GF-D8 (cell line): ENCODE measurements around the gene CCDC121.
"Not testable (repeated sequence)": the region's sequence is repeated elsewhere in the genome, so short reads cannot be mapped to it uniquely, and the experiment has no call there.

ENCODE experiments used
- DNase-seq: peaks from one replicate; lab custom pipeline; 2025; lab: John Stamatoyannopoulos, UW

The CCDC121 gene

DNA sequence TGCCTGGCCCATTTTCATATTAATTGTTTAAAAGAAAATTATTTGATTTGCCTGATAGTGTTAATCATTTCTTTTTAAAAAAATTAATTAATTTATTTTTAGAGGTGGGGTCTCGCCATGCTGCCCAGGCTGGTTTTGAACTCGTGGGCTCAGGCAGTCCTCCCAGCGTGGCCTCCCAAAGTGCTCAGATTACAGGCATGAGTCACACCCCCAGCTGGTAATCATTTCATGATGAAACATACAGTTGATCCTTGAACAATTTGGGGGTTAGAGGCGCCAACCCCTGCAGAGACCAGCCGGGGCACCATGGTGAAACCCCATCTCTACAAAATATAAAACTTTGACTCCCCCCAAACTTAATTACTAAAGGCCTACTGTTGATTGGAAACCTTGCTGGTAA lies 8.0 kb upstream of the CCDC121 start:
- DNase-seq = no peak

DNA sequence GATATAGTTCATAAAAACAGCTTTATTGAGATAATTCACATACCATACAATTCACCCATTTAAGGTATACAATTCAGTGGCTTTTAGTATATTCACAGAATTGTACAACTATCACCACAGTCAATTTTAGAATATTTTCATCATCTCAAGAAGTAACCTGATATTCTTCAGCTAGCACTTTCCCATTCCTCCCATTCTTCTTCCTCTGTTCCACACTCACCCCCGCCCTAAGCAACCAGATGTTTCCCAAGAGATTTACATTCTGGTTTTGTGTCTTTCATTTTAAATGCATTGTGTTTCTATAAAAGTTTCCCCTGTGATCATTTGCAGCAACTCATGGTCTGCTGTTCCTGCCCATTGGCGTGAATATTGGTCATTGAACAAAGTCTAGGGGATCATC lies 5.5 kb upstream of the CCDC121 start:
- no peak for DNase-seq

DNA sequence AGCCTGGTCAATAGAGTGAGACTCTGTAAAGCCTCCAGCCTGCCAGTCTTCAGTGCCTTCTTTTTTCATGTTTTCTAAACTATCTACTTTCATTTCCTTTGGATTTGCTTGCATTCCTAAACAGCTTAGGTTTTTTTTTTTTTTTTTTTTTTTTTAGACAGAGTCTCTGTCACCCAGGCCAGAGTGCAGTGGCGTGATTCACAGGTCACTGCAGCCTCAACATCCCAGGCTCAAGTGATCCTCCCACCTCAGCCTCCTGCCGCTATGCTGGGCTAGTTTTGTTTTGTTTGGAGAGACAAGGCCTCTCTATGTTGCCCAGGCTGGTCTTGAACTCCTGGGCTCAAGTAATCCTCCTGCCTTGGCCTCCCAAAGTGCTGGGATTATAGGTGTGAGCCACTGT lies 1.4 kb upstream of the CCDC121 start:
- not testable (repeated sequence) for DNase-seq

DNA sequence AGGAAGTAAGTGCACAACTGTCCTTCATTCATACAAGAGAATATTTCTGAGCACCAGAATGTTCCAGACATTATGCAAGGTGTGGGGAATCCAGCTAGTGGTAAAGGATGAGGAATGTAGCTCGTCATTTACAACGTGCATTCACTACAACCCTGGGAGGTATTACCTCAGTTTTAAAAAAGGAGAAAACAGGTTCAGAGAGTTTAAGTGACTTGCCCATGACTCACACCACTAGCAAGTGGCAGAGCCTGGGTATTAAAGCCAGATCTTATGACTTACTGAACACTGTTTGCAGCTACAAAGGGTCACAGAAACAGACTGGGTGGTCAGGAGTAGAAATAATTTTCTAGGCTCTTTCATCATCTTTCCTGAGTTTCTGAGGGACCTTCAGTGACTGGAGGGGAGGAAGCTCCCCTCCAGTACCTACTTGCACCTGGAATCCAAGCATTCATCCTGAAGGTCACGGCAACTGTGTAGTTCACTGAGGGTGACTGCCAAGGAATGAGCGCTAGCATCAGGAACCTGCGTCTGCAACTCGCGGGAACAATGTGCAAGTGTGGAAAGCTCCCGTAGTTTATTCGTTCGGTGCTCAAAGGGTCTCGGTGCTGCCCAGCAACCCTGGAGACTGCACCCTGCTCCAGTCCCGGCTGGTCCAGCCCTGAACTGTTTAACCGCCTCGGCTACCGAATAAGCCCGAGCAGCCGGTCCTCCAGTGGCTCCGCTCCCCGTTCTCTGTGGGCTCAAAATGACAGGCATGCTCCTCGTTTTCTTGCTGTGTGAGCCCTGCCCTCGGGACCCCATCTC lies 647 bp downstream of the CCDC121 start:
- DNase-seq = peak; percentile 5

DNA sequence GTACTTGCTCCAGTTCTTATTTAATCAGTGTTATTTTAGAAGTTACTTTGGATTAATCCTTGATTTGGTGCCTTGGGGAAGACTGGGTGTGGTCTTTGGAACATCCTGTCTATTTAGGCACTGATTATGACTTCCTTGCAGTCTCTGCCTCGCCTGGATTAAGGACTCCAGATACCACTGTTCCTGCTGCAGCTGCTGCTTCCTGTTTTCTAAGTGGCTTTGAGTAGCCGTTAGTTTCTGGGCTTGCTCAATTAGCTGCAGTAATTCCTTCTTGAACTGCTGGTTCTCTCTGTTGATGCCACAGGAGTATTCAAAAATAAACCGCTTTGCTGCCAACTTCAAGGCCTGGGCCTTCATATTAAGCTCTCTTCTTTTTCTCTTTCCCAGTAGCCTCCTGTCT lies 1.9 kb downstream of the CCDC121 start:
- peak; percentile 58 for DNase-seq

DNA sequence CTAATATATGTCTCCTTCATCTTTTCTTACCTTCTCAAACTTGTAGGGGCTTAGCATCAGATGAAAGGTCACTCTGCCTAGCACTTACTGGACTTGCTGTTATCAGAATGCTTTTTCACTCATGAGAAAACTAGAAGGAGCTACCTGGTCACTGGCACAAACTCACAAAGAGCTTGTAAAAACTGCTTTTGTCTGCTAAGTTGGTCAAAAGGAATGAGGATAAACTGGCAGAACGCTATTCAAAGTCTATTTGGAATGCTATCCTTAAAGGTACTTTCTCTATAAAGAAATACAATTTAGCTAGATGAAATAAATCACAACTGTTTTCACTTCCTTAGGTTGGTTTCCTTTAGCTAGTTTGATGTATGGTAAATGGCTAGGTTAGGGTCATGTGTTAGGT lies 2.5 kb downstream of the CCDC121 start:
- not testable (repeated sequence) for DNase-seq

DNA sequence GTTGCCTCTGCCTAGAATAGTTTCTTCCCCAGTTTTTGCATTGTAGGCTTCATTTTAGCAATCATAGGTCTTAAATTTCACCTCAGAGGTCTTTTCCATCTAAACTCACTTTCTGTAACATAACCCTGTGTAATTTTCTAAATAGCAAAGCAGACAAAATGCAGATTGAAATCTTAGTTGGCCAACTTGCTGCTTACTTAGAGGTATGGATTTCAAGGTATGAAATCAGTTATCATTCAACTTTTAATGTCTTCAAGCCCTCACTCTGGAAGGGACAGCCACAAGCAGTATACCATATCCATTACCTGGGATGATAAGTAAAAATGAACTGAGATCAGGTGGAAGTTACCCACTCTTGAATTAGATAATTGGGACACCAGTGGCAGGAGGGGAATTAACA lies 3.9 kb downstream of the CCDC121 start:
- DNase-seq = no peak

DNA sequence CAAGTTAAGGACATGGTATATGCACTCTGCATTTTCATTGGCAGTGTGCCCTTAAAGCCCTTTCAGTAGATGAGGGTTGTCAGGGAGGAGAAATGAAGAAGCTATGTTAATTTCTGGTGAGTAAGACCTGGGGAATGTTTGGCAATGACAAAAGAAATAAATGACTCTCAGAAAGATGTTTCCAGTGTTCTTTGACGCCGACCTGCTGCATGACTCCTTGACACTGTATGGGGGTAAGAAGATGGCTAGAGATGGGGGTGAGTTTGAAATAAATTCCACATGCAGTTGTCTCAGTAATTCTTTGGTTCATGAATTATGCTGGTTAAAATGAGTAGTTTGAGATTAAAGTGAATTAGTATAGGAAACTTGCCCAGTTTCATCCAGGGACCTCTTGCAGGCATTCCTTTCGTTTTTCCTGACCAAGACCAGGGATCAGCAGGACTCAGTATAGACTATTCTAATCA lies 5.9 kb downstream of the CCDC121 start:
- no peak for DNase-seq

DNA sequence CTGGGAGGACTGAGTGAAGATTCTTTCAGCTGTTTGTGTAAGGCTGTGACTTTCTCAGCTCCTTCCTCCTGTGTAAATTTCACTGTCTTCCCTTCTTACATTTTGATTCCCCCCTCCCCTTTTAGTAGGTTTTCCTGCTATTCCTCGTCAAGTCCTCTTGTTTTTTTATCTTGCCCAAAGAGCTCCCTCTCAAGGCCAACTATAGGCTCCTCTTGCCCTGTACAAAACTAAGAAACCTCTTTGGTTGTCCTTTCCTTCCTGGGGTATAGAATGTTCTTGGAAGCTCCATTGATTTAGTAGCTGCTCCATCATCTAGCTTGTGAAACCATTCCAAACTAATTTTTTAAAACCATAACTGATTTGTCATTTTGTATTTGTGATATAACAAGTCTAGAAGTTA lies 7.3 kb downstream of the CCDC121 start:
- no peak for DNase-seq

DNA sequence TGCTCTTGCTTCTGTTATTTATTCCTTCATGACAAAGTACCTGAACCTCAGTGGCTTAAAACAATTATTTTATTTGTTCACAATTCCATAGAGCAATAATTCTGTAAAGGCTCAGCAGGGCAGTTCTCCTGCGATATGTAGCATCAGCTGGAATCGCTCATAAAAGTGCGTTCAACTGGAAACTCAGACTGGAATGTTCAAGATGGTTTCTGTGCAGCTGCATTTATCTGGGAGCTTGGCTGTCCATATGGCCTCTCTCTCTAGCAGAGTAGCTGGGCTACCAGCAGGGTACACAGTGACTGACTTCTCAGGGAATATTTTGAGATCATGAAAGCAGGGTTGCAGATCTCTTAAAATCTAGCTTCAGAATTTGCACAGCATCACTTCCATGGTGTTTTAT lies 13.5 kb downstream of the CCDC121 start:
- DNase-seq = no peak

DNA sequence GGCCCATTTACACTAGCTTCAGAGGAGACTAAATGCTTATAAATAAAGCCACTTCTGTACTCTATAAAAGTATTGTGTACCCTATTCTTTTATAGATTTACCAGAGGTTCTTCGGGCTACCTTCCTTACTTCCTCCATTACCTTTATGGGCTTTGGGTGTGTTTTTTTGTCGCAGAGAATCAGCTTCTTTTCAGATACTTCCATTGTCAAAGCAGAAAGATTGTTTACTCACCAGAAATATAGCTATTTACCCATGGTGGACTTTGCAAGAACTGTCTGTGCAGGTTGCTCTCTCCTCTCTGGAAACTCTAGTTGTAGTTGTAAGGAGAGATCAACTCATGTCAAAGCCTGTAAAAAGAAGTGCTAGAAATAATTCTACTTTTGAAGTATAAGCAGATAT lies 14.8 kb downstream of the CCDC121 start:
- DNase-seq = no peak

DNA sequence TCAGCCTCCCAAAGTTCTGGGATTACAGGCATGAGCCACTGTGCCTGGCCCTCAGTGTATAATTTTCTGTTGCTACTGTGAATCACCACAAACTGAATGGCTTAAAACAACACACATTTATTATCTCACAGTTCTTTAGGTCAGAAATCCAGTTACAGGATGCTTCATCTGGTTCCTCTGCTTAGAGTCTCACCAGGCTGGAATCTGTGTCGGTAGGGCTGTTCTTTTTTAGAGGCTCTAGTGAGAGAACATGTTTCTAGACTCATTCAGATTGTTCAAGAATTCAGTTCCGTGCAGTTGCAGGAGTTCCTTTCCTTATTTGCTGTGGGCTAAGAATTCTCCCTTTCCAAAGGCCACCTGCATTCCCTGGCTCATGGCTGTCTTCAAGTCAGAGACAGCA lies 22.2 kb downstream of the CCDC121 start:
- no peak for DNase-seq

DNA sequence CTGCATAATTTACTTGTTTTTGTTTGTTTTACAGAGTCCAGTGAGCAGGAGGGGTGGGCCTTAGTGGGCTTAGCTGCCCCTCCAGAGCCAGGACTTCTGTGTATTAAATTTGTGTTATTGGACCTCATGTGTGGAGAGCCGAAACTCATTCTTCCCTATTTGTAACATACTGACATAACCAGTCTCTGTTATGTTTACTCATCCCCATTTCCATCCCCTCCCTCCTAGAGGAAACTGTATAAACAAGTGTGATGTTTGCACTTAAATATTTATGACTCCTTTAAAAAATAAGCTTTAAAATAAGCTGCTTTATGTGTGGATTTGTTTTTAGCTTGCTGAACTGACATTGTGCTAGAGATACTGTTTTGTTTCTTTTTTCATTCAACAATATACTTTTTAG lies 32.2 kb downstream of the CCDC121 start:
- no peak for DNase-seq

DNA sequence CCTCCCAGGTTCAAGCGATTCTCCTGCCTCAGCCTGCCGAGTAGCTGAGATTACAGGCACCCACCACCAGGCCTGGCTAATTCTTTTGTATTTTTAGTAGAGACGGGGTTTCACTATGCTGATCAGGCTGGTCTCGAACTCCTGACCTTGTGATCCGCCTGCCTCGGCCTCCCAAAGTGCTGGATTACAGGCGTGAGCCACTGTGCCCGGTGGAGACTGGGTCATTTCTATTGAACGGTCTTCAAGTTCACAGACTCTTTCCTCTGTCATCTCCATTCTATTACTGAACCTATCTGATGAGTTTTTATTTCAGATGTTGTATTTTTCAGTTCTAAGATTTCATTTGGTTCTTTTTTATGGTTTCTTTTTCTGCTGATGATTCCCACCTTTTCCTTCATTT lies 33.4 kb downstream of the CCDC121 start:
- DNase-seq = not testable (repeated sequence)

DNA sequence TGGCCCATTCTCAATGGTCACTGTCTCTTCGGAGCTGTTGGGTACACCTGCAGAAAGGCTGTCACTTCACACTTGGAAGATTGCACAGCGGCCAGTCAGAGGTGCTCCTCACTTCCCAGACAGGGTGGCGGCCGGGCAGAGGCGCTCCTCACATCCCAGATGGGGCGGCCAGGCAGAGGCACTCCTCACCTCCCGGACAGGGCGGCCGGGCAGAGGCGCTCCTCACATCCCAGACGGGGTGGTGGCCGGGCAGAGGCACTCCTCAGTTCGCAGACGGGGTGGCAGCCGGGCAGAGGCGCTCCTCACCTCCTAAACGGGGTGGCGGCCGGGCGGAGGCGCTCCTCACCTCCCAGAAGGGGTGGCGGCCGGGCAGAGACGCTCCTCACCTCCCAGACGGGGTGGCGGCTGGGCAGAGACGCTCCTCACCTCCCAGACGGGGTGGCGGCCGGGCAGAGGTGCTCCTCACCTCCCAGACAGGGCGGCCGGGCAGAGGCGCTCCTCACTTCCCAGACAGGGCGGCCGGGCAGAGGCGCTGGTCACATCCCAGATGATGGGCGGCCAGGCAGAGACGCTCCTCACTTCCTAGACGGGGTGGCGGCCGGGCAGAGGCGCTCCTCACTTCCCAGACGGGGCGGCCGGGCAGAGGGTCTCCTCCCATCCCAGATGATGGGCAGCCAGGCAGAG lies 34.6 kb downstream of the CCDC121 start:
- DNase-seq = not testable (repeated sequence)

DNA sequence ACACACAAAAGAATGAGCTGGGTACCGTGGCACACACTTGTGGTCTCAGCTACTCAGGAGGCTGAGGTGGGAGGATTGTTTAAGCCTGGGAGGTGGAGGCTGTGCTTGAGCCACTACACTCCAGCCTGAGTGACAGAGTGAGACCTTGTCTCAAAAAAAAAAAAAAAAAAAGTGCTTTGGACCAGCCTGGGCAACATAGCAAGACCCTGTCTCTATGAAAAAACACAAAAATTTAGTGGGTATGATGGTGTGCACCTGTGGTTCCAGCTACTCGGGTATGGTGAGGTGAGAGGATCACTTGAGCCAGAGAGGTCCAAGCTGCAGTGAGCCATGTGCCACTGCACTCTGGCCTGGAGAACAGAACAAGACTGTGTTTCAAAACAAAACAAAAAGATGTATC lies 35.6 kb downstream of the CCDC121 start:
- no peak for DNase-seq

DNA sequence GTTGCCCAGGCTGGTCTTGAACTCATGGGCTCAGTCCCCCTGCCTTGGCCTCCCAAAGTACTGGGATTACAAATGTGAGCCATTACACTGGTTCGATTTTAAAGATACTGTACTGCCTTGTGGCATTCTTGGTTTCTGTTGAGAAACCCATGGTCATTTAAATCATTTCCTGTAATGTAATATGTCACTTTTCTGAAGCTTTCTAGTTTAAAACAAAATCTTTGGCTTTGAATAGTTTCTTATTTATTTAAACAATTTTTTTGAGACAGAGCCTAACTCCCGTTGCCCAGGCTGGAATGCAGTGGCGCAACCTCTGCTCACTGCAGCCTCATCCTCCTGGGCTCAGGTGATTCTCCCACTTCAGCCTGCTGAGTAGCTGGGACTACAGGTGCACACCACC lies 37.1 kb downstream of the CCDC121 start:
- DNase-seq = no peak

DNA sequence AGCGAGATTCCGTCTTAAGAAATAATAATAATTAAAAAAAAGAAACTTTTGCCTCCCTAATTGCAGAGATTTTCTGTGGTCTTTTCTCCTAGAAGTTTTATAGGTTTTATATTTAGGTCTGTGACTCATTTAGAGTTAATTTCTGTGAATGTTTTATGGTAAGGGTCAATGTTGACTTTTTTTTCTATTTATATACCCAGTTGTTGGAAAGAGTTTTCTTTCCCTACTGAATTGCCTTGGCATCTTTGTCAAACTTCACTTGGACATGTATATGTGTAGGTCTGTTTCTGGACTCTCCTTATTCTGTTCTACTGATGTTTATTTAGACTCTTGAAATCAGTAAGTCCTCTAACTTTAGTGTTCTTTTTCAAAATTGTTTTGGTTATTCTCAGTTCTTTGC lies 40.5 kb downstream of the CCDC121 start:
- no peak for DNase-seq

DNA sequence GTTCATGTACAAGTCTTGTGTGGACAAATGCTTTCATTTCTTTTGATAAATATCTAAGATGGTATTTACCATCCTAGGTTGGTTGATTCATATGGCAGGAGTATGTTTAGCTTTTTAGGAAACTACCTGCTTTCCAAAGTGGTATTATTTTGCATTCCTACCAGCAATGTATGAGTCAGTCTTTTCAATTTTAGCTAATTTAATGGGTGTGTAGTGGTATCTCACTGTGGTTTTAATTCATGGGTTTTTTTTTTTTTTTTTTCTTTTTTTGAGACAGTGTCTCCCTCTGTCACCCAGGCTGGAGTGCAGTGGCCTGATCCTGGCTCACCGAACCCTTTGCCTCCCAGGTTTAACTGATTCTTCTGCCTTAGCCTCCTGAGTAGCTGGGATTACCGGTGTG lies 41.8 kb downstream of the CCDC121 start:
- DNase-seq = no peak

DNA sequence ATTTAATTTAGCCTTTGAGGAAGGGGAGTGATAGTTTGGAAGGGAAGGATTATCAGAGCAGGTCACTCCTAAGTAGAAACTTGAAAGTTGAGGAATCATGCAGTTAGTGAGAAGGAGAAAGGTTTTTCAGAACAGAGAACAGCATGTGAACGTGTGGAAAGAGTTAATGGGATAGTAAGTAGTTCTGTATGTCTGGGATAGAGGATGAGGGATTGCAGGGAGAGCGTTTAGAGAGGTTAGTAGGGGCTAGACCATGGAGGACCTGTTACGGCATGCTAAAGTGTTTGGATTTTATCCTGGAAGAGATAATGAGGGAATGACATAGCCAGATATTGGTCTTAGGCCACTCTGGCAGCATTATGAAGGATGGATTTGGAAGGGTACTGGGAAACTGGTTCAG lies 44.2 kb downstream of the CCDC121 start:
- DNase-seq = no peak

DNA sequence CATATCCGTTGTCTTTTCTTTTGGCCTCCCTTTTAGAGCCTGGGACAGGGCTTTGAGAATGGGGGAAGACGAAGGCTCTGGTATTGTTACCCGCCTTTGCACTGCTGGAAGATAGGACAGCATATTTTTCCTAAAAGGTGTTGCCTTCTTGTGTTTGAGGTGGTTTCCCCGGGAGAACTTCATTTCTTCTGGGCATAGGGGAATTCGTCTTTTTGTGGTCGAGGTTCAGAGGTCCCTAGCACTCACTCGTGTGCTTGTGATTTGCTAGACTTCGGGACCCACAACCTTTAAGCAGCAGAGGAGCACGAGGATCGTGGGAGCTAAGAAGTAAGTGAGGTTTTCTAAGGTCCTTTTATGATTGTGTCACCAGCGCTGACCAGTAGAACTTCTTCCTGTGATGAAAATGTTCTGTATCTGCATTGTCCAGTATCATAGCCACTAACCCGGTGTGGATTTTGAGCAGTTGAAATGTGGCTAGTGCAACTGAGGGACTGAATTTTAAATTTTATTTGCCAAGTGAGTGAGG lies 45.4 kb downstream of the CCDC121 start:
- no peak for DNase-seq

DNA sequence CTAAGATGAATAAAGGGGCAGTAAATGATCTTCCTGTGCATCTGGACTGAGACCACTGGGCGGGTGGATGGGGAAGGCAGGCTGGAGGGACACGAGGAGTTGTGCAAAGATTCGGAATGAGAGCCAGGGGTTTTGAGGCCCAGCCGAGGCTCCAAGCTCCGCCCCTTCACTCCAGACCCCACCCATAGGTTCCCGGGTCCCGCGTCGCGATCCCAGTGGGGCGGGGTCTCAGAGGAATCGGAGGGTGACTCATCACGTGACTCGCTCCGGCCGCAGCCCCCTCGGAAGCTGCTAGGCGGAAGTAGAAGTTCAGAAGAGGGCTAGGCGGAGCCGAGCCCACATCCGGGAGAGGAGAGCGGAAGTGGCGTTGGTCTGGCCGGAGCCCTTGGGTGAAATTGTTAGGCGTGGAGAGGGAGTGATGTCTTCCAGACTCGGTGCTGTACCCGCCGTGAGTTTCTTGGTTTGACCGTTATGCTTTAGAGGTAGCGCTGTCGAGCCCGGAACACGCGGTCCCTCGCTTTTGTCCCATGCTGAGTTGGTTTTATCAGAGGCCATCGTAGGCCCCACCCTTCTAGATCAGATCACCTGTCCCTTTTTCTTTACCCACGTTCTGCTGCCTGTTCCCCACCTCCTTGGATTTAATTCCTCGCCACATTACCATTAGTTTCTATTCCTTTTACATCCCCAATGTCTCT lies 46.0 kb downstream of the CCDC121 start, which contains the start of gene ZNF512:
ZNF512 (plus strand) TSS at position 348 of the 695 bp plus-strand sequence; CDS start at position 419, 71 bp downstream.
- DNase-seq = peak; percentile 89
